Activated T-helper 2 cell treated with anti-CD3 and anti-CD28 coated beads, Interferon-gamma antibody, Interleukin-2, Interleukin-4, amounts not matched to agents 10 μg/mL and 5 μg/mL and 100 μg/mL, durations not matched to agents 14 hours and 24 hours and 36 hours (primary cell): ENCODE results near the gene ZBTB16. TPM values are rescaled to one million over a fixed set of nuclear protein-coding genes. Genes with fewer than 3 reads are reported as not detected.
A peak's percentile ranks its signal among the peaks of the same experiment; 100 is the strongest.

Experiments used
- DNase-seq: peaks from one replicate; pipeline ENCODE4 v3.0.0; 2021; ENCODE audit warnings: low spot score
- H3K27ac Mint-ChIP-seq: one replicate; pipeline ENCODE4 v1.8.0; 2021; ENCODE audit warnings: mixed read lengths
- H3K27me3 Mint-ChIP-seq: one replicate; pipeline ENCODE4 v1.8.0; 2021; ENCODE audit warnings: low read depth, mixed read lengths
- H3K36me3 Mint-ChIP-seq: one replicate; pipeline ENCODE4 v1.8.0; 2021; ENCODE audit warnings: low read depth, mixed read lengths
- H3K4me1 Mint-ChIP-seq: one replicate; pipeline ENCODE4 v1.8.0; 2021; ENCODE audit warnings: low read depth, mixed read lengths
- H3K4me3 Mint-ChIP-seq: one replicate; pipeline ENCODE4 v1.8.0; 2021; ENCODE audit warnings: low read depth, mild to moderate bottlenecking, moderate library complexity, mixed read lengths
- H3K9me3 Mint-ChIP-seq: one replicate; pipeline ENCODE4 v1.8.0; 2021; ENCODE audit warnings: mixed read lengths
- intact Hi-C: fragments of 100-400 bp; cut with micrococcal nuclease; formaldehyde crosslinking; loops from one replicate; pipeline ENCODE4 v1.15.1; 2023
- total RNA-seq: library from RNA; stranded (reverse); gene quantifications from 2 replicates; pipeline ENCODE4 v1.2.3, GENCODE V29; 2022

Gene ZBTB16
- total RNA-seq, 1 donor from 2014 or later = 2.9 TPM

DNA sequence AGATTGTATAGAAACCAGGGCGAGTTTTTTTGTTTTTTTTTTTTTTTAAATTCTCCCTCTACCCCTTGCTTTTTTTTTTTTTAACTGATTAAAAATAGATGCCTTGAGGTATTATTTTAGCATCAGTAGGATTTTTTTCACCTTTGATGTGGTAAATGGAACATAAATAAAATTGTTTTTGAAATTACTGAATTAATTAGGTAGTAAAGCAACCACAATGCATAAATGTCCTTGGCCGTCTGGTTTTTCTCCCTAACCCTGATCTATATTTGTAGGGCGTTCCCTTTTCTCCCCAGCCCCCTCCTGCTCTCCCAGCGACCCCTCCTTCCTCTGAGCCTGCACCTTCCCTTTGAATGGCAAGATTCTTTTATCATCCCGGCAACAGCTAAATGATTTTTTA is 107.8 kb downstream of the ZBTB16 start:
- Mint-ChIP-seq H3K9me3 (no peaks in the 10 kb centered on the region), H3K27me3 (no peaks in the 10 kb centered on the region), H3K27ac (peak overlapping the region; percentile 48), H3K4me1 (peaks cover 66% of the 10 kb centered on the region), H3K36me3 (no peaks in the 10 kb centered on the region), H3K4me3 (peak overlapping the region; percentile 30)
- no peak for DNase-seq
- intact Hi-C loops = loop anchor here (5.0 to 10.0 kb wide), 3 partner anchors 47 to 105 kb away; no protein-coding TSS in a partner anchor

DNA sequence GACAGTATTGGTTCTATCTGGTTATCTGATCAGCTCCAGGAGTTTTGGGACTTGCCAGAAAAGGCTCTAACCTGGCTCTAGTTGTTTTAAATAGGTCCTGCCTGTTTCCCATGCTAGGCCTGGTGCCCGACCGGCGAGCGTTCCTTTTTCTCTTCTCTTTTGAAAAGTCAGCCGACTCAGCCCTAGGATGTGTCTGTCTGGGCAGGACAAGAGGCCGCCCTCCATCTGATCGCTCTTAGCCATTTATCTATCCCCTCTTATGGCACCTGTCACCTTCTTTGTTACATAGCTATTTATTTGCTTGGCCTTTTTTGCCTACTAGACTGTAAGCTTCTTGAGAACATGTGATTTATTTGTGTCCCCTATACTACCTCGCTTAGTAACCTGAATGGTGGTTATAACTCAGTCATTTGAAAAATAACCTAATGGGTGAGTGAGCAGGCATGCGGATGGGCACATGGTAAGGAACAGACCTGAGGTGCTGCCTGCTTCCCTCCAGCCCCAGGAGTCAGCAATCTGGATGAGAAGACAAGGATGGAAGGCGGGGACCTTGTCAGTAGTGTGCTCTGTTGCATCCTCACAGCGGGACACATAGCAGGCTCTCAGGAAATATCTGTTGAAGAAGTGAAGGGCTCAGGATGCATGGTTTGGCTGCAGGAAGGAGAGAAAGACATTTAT is 108.4 kb downstream of the ZBTB16 start:
- no peaks in the 10 kb centered on the region for H3K36me3 Mint-ChIP-seq
- peak overlapping the region; percentile 30 for H3K4me3 Mint-ChIP-seq
- H3K9me3 Mint-ChIP-seq = no peaks in the 10 kb centered on the region
- intact Hi-C loops = loop anchor here (1.0 to 10.0 kb wide), 4 partner anchors 15 to 106 kb away; no protein-coding TSS in a partner anchor
- no peak for DNase-seq
- peak overlapping the region; percentile 31 for H3K27ac Mint-ChIP-seq
- no peaks in the 10 kb centered on the region for H3K27me3 Mint-ChIP-seq
- peaks cover 69% of the 10 kb centered on the region for H3K4me1 Mint-ChIP-seq

DNA sequence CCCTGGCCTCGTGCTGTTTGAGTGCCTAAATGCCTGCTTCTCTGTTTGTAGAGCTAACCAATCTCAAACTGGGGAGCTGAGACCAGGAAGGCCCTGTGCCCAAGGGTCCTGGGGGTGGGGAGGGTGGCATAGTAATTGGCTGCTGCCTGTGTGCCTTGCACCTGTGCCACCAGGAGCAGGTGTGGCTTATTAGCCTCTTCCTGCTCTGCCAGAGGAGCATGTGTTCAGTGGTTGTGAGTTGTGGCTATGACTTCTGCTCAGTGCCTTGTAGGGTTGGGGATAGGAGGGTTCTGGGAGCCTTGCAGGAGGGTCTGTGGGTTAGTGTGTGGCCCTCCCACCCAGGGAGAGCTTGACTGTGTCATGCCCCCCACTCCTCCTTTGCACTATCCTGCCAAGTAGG is 109.2 kb downstream of the ZBTB16 start:
- intact Hi-C loops = loop anchor here (1.0 to 10.0 kb wide), 4 partner anchors 15 to 106 kb away; no protein-coding TSS in a partner anchor
- Mint-ChIP-seq H3K4me3 (no peak overlapping the region), H3K27me3 (no peaks in the 10 kb centered on the region), H3K9me3 (no peaks in the 10 kb centered on the region), H3K36me3 (no peaks in the 10 kb centered on the region), H3K4me1 (peaks cover 77% of the 10 kb centered on the region), H3K27ac (no peak overlapping the region)
- no peak for DNase-seq

DNA sequence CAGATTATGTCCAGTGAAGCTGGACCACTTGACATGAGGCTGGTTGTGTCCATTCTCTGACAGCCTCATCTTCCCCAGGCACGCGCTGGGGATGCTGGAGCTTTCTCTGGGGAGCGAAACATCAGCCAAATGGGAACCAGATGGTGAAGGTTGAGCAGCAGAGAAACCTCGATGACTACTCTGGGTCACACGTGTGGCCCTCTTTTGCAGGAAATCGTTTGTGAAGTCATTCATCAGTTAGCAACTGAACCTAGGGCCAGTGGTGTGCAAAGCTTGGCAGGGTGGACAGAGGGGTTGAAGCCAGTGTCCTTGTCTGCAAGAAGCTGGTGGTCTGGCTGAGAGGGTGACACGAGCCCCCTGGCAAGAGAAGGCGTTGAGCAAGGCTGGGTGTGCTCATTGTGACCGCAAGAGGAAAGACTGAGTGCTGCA is 109.8 kb downstream of the ZBTB16 start:
- no peak for DNase-seq
- no peak overlapping the region for H3K27ac Mint-ChIP-seq
- H3K4me3 Mint-ChIP-seq = no peak overlapping the region
- intact Hi-C loops = loop anchor here (5.0 to 10.0 kb wide), 3 partner anchors 45 to 107 kb away; no protein-coding TSS in a partner anchor
- no peaks in the 10 kb centered on the region for H3K36me3 Mint-ChIP-seq
- H3K9me3 Mint-ChIP-seq = no peaks in the 10 kb centered on the region
- peaks cover 79% of the 10 kb centered on the region for H3K4me1 Mint-ChIP-seq
- no peaks in the 10 kb centered on the region for H3K27me3 Mint-ChIP-seq

DNA sequence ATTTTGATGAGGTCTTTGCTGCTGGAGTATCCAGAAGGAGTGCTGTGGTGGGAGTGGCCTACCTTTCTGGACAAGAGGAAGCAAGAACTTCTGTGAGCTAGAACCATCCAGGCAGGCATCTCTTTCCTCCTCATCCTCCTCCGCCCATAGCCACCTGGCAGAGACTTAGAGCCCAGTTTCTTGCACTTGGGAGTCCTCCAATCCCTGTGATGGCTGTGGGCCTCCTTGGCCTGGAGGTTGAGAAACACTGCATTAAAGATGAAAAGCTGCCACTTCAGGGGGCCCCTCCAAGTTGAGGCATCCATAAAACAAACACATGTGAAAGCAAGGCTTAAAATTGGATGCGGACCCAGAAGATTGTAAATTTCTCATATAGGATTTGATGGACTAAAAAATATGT is 110.3 kb downstream of the ZBTB16 start:
- Mint-ChIP-seq H3K27ac (no peak overlapping the region), H3K36me3 (no peaks in the 10 kb centered on the region), H3K9me3 (no peaks in the 10 kb centered on the region), H3K4me3 (no peak overlapping the region), H3K27me3 (no peaks in the 10 kb centered on the region), H3K4me1 (peaks cover 80% of the 10 kb centered on the region)
- no peak for DNase-seq
- intact Hi-C loops = loop anchor here (5.0 to 10.0 kb wide), 3 partner anchors 45 to 108 kb away; no protein-coding TSS in a partner anchor

DNA sequence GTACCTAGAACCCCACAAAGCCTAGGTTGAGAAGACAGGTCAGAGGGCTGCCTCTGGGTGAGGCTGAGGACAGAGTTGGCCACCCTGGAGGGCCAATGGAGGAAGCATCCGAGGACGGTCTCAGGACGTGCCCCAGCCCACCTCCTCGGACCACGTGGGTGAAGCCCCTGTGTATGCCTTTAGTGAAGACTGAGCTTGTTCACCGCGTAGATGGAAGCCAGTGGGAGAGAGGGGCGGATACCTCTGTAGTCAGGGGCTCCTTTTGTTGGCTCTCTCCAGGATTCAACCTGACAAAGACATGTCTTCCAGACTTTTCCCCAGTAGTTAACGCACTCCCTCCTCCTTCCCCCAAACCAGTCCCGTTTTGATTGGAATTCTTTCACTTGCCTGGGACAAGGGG is 110.7 kb downstream of the ZBTB16 start:
- H3K4me1 Mint-ChIP-seq = peaks cover 80% of the 10 kb centered on the region
- intact Hi-C loops = no loop called here

DNA sequence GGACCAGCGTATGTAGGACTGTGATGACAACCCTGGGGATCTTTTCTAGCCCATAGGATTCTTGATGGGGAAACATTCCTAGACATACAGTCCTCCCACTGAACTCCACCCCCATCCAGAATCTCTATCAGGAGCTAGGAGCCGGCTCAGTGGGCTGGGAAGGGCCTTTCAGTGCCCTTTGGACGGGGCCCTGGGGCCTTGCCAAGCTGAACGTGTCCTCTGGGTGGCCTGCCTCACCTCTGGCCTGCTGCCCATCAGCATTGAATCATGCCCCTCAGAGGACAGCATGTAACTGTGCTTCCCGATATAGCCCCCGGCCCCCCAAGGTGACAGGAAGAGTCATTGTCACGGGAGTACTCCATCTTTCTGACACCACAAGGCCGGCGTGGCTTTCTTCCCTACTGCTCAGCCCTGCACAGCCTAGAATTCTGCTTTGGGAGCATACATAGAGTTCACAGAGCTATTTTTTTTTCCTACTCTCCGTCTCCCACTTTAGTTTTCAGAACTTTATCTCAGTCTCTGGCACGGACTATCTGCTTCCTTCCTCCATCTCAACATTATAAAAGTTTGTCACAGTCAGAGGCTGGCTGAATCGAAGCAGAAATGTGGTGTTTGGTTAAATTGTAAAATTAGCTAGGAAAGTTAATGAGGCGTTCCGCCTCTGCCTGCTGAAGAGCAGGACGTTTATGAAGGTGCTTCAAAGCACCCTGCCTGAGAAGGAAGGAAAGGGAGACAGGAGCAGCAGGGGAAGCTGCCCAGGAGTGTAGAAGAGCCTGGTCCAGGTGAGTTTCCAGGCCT is 111.9 kb downstream of the ZBTB16 start:
- Mint-ChIP-seq H3K4me3 (no peak overlapping the region), H3K4me1 (peaks cover 74% of the 10 kb centered on the region), H3K36me3 (no peaks in the 10 kb centered on the region), H3K27ac (no peak overlapping the region), H3K27me3 (no peaks in the 10 kb centered on the region), H3K9me3 (no peaks in the 10 kb centered on the region)
- intact Hi-C loops = no loop called here
- no peak for DNase-seq

More for the DNA sequence above, 110.7 kb downstream of the ZBTB16 start:
- Mint-ChIP-seq H3K4me3 (no peak overlapping the region), H3K9me3 (no peaks in the 10 kb centered on the region), H3K27ac (no peak overlapping the region), H3K27me3 (no peaks in the 10 kb centered on the region), H3K36me3 (no peaks in the 10 kb centered on the region)
- DNase-seq = no peak

DNA sequence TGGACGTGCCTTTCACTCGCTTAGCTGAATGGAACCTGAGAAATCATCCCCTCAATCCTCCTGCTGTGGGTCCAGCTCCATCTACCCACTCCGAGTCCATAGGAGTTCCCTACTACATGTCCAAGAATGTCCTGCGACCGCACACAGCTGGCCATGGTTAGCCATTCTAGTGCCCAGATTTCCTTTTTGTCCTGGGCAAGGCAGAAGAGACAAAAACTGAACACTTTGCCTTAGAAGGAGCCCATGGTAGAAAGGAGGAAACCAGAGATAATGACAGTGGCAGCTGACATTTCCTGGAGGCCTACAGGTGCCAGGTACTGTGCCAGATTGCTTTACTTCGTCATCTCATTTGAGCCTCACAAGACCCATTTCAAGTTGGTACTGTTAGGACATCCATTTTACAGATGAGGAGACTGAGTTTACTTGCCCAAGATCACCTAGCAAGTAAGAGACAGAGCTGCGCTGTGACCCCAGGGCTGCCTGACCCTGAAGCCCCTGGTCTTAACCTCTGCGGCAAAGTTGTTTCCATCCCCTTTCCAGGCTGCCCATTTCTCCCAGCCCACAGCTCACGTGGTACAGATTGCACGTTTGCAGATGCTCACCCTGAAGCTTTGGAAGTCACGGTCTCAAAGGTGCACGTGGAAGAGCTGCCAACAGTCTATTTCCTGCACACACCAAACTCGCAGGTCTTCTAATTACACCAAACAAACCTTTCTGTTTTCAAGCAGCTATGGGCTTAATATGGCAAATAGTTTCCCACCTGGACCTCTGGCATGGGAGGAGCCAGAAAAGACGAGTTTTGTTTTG is 112.7 kb downstream of the ZBTB16 start:
- Mint-ChIP-seq H3K4me1 (peaks cover 68% of the 10 kb centered on the region), H3K9me3 (no peaks in the 10 kb centered on the region), H3K4me3 (no peak overlapping the region), H3K27me3 (no peaks in the 10 kb centered on the region), H3K36me3 (no peaks in the 10 kb centered on the region), H3K27ac (peak overlapping the region; percentile 49)
- no peak for DNase-seq
- intact Hi-C loops = no loop called here

DNA sequence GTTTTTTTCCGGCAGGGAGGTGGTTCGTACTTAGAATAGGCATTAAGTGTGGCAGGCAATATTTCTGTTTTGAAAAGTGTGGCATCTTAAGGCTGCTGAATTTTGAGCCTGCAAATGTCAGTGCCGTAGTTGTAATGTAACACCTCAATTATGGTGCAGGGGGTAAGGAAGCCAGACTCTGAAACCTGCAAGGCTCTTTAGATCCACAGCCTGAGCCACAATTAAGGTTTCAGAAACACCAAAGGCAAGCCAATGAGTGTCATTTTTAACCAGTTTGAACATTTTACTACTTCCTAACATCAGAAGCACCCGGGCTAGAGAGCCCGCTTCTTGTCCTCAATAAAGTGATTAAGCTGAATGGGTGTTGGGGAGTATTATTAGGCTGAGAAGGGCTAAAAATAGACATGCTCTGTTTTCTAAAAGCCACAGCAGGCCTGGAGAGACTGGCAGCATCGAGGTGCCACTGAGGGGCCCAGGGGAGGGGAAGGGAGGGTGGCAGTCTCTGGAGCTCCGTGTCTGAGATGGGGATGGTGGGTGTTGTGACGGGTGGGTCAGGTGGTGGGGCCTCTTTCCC is 113.4 kb downstream of the ZBTB16 start:
- no peak for DNase-seq
- Mint-ChIP-seq H3K27me3 (no peaks in the 10 kb centered on the region), H3K27ac (no peak overlapping the region), H3K4me3 (no peak overlapping the region), H3K4me1 (peaks cover 63% of the 10 kb centered on the region), H3K9me3 (no peaks in the 10 kb centered on the region), H3K36me3 (no peaks in the 10 kb centered on the region)
- intact Hi-C loops = no loop called here

DNA sequence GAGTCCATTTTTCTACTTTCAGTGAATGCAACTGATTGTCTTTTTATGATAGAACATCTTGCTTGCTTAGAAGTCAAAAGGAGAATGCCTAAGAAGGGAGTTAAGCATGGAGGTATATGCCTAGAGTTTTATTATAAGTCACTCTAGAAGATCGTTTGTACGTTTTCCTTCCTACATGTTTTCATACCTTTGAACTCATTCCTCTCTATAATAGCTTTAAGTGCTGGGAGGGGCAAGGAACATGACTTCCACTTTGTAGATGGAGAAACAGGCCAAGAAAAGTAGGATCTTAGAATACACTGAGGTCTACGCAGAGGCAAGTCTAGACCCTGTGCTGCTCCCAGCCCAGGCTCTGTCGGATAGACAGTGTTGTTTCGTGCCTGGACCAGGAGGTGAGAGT is 114.3 kb downstream of the ZBTB16 start:
- Mint-ChIP-seq H3K4me1 (peaks cover 60% of the 10 kb centered on the region), H3K9me3 (no peaks in the 10 kb centered on the region), H3K36me3 (no peaks in the 10 kb centered on the region), H3K4me3 (no peak overlapping the region), H3K27me3 (no peaks in the 10 kb centered on the region), H3K27ac (no peak overlapping the region)
- no peak for DNase-seq
- intact Hi-C loops = no loop called here

DNA sequence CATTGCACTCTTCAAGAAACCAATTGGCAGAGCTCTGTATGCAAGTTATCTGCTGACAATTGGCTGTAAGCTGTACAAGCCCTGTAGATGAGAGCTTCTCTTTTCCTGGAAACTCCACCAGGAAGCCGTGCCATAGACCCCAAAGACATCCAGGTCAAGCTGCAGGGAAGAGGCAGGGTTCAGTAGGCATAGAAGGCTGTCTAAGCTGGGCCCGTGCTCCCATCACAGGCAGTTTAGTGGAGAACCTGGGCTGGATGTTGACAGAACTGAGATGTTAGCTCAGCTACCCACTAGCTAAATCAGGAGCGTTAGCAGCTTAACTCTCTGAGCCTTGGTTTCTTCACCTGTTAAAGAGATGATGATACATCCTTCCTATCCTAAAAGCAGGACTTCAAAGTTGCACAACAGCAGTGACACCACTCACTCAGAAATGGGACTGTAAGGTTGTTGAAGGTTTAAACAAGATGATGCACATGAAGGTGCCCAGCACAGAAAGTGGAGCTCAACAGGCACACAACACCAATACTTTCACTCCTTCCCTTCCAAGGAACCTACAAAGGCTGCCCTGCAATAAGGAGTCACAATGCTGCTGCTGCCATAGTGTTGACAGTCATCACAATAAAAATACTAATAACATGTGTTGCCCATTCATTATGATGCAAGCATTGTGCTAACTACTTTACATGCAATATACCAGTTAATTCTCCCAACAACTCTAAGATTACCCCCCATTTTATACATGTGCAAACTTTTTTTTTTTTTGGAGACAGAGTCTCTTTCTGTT is 115.4 kb downstream of the ZBTB16 start:
- Mint-ChIP-seq H3K27me3 (no peaks in the 10 kb centered on the region), H3K9me3 (no peaks in the 10 kb centered on the region), H3K4me1 (peaks cover 61% of the 10 kb centered on the region), H3K36me3 (no peaks in the 10 kb centered on the region), H3K27ac (no peak overlapping the region), H3K4me3 (no peak overlapping the region)
- no peak for DNase-seq
- intact Hi-C loops = no loop called here

DNA sequence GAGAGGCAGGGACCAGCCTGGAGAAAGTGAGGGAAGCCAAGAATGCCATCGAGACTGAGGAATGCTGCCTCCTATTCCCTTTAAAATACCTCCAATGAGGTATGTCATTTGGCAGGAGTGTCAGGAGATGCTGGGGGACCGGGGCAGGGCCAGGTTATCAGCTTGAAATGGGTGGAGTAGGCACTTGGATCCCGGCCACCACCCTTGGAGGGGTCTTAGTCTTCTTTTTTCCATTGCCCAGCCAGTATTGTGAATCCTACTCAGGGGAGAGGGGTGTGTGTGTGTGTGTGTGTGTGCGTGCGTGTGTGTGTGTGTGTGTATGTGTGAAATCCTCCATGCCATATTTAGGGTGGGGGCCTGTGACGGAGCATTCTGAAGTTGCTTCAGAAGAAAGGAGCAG is 116.2 kb downstream of the ZBTB16 start:
- Mint-ChIP-seq H3K4me1 (peaks cover 62% of the 10 kb centered on the region), H3K4me3 (no peak overlapping the region), H3K9me3 (no peaks in the 10 kb centered on the region), H3K27me3 (no peaks in the 10 kb centered on the region), H3K27ac (no peak overlapping the region), H3K36me3 (no peaks in the 10 kb centered on the region)
- intact Hi-C loops = no loop called here
- DNase-seq = no peak
